ENCODE measurements around the gene SYTL3.
"Not testable (repeated sequence)": the region's sequence is repeated elsewhere in the genome, so short reads cannot be mapped to it uniquely, and the experiment has no call there.

SYTL3 gene

DNA sequence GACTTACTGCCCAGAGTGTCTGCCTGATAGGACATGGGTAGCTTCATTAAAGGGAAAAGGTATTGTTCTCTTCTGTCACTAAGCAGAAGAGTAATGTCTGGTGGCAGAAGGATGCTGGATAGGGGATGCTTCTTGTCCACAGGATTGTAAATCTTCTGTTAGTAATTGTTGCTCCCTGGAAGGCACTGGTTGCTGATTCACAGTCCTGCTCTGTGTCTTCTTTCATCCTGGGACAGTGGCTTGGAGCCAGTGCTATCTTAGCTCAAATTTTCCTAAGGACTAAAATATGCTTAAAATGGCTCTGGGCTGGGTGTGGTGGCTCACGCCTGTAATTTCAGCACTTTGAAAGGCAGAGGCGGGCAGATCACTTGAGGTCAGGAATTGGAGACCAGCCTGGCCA lies 48.0 kb downstream of the SYTL3 start:
- Histone ChIP-seq H3K9me3 (no peaks in the 10 kb centered on the region), H3K4me1 (no peaks in the 10 kb centered on the region), H3K36me3 (no peaks in the 10 kb centered on the region), H3K27me3 (no peaks in the 10 kb centered on the region), H3K4me3 (ENCODE audit: low read depth, low read length) (no peak overlapping the region)
- TF ChIP-seq, protein P1, sequence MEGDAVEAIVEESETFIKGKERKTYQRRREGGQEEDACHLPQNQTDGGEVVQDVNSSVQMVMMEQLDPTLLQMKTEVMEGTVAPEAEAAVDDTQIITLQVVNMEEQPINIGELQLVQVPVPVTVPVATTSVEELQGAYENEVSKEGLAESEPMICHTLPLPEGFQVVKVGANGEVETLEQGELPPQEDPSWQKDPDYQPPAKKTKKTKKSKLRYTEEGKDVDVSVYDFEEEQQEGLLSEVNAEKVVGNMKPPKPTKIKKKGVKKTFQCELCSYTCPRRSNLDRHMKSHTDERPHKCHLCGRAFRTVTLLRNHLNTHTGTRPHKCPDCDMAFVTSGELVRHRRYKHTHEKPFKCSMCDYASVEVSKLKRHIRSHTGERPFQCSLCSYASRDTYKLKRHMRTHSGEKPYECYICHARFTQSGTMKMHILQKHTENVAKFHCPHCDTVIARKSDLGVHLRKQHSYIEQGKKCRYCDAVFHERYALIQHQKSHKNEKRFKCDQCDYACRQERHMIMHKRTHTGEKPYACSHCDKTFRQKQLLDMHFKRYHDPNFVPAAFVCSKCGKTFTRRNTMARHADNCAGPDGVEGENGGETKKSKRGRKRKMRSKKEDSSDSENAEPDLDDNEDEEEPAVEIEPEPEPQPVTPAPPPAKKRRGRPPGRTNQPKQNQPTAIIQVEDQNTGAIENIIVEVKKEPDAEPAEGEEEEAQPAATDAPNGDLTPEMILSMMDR (IDR thresholded peaks at IDR 0.05; ENCODE audit: low read depth, low read length), result no peak
- no peak for DNase-seq

DNA sequence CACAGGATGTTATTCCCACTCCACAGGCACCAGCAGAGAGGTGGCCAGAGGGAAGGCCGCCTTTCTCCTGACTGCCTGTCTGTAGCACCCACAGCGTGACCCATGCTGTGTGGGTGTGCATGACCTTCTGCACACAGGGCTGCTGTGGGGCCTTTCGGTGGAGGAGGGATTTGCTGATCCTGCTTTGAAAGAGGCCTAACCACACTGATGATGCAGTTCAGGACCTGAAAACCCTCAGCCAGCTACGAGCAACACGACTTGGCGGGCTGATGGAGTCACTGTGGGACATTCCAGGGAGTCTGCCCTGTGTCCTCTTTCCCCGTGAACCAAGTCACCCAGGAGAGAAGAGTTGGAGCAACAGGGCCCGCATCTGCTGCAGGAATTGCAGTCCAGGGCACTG lies 49.1 kb downstream of the SYTL3 start:
- Histone ChIP-seq H3K27me3 (no peaks in the 10 kb centered on the region), H3K36me3 (no peaks in the 10 kb centered on the region), H3K4me1 (no peaks in the 10 kb centered on the region; the same call in 1 of the 2 replicates), H3K9me3 (no peaks in the 10 kb centered on the region), H3K4me3 (ENCODE audit: low read depth, low read length) (no peak overlapping the region)
- TF ChIP-seq, protein P1 (IDR thresholded peaks at IDR 0.05; ENCODE audit: low read depth, low read length), result no peak
- no peak for DNase-seq

DNA sequence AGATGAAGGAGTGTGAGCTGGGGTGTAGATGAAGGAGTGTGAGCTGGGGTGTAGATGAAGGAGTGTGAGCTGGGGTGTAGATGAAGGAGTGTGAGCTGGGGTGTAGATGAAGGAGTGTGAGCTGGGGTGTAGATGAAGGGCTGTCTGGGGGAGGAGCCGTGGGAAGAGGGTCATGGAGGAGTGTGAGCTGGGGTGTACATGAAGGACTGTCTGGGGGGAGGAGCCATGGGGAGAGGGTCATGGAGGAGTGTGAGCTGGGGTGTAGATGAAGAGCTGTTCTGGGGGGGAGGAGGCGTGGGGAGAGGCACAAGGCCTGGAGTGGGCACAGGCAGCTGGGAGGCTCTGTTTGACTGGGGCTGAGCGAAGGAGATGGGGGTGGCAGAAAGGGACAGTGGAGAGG lies 51.4 kb downstream of the SYTL3 start:
- DNase-seq; H3K4me3 ChIP-seq (ENCODE audit: low read depth, low read length); H3K36me3 ChIP-seq; H3K9me3 ChIP-seq; H3K27me3 ChIP-seq; H3K4me1 ChIP-seq: not testable (repeated sequence)

GRCh38 chr6:158703111-158703836 lies 53.4 kb downstream of the SYTL3 start:
- no peak for DNase-seq
- Histone ChIP-seq H3K9me3 (no peaks in the 10 kb centered on the region), H3K27me3 (no peaks in the 10 kb centered on the region), H3K4me3 (ENCODE audit: low read depth, low read length) (no peak overlapping the region), H3K4me1 (peaks cover 8% of the 10 kb centered on the region), H3K36me3 (no peaks in the 10 kb centered on the region)
- TF ChIP-seq, protein P1 (IDR thresholded peaks at IDR 0.05; ENCODE audit: low read depth, low read length), result no peak

DNA sequence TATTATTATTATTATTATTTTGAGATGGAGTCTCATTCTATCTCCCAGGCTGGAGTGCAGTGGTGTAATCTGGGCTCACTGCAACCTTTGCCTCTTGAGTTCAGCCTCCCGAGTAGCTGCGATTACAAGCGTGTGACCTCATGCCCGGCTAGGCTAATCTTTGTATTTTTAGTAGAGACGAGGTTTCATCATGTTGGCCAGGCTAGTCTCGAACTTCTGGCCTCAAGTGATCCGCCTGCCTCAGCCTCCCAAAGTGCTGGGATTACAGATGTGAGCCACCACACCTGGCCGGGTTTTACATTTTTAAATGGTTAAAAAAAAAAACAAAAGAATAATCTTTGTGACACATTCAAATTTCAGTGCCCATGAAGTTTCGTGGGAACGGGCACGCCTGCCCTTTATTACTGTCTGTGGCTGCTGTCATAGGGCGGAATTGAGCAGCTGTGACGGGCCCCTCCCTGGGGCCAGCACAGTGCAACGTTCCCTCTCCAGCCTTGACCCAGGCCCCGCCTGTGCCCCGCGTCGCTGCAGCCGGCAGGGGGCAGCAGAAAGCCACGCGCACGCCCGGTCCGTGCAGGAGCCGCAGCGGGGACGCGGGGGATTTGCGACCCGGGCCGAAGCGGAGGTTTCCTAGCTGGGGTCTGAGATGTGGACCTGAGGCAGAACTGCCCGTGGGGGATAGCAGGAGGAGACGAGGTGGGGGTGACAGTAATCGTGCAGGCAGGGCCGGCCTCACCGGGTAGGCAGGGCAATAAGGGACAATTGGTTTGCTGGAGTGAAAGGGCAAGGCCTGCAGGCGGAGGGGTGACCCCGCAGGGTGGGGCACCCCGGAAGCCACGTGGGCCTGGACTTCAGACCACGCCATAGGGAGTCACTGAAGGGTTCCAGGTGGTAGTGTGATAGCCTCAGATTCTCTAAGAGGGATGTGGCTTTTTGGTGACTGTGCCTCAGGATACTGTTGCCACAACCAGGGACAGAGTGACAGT lies 54.3 kb downstream of the SYTL3 start:
- TF ChIP-seq, protein P1 (IDR thresholded peaks at IDR 0.05; ENCODE audit: low read depth, low read length), result peak; percentile 92
- peaks cover 8% of the 10 kb centered on the region for H3K4me1 ChIP-seq
- peak overlapping the region; percentile 36 for H3K4me3 ChIP-seq (ENCODE audit: low read depth, low read length)
- no peaks in the 10 kb centered on the region for H3K36me3 ChIP-seq
- peak; percentile 86 for DNase-seq
- no peaks in the 10 kb centered on the region for H3K9me3 ChIP-seq
- no peaks in the 10 kb centered on the region for H3K27me3 ChIP-seq

GRCh38 chr6:158705386-158706126 lies 55.7 kb downstream of the SYTL3 start:
- H3K9me3 ChIP-seq, result no peaks in the 10 kb centered on the region
- TF ChIP-seq, protein P1 (IDR thresholded peaks at IDR 0.05; ENCODE audit: low read depth, low read length), result no peak
- no peaks in the 10 kb centered on the region for H3K36me3 ChIP-seq
- DNase-seq, result no peak
- peaks cover 8% of the 10 kb centered on the region for H3K4me1 ChIP-seq
- H3K4me3 ChIP-seq (ENCODE audit: low read depth, low read length), result no peak overlapping the region
- no peaks in the 10 kb centered on the region for H3K27me3 ChIP-seq

Data from BE2C (cell line).